C4-2B (cell line): ENCODE results near the gene CHRDL2.

Experiments
- CTCF ChIP-seq: fragments of 450-650 bp; conservative IDR thresholded peaks from 2 replicates; pipeline ENCODE4 v1.5.1; 2017; ENCODE audit warnings: mild to moderate bottlenecking
- ZFX ChIP-seq: fragments of 450-650 bp; IDR thresholded peaks from 2 replicates; pipeline ENCODE4 v1.6.1; 2017

GRCh38 chr11:74776546-74776945 lies 45.3 kb upstream of the CHRDL2 start:
- TF ChIP-seq CTCF, result no peak
- no peak for TF ChIP-seq ZFX
